ENCODE data around the gene AP5S1. TPM values are rescaled to one million over a fixed set of nuclear protein-coding genes. Genes with fewer than 3 reads are reported as not detected.
A peak's percentile ranks its signal among the peaks of the same experiment; 100 is the strongest.

Gene AP5S1
- total RNA-seq, 1 donor from 2014 or later = 6.1 TPM

GRCh38 chr20:3783511-3784195 lies 36.7 kb upstream of the AP5S1 start:
- no peaks in the 10 kb centered on the region for H3K9me3 ChIP-seq
- peak overlapping the region in 1 of 2 donors; percentile 21 for H3K4me3 ChIP-seq
- no peak for TF ChIP-seq POLR2A (IDR thresholded peaks at IDR 0.05)
- TF ChIP-seq, protein P1, sequence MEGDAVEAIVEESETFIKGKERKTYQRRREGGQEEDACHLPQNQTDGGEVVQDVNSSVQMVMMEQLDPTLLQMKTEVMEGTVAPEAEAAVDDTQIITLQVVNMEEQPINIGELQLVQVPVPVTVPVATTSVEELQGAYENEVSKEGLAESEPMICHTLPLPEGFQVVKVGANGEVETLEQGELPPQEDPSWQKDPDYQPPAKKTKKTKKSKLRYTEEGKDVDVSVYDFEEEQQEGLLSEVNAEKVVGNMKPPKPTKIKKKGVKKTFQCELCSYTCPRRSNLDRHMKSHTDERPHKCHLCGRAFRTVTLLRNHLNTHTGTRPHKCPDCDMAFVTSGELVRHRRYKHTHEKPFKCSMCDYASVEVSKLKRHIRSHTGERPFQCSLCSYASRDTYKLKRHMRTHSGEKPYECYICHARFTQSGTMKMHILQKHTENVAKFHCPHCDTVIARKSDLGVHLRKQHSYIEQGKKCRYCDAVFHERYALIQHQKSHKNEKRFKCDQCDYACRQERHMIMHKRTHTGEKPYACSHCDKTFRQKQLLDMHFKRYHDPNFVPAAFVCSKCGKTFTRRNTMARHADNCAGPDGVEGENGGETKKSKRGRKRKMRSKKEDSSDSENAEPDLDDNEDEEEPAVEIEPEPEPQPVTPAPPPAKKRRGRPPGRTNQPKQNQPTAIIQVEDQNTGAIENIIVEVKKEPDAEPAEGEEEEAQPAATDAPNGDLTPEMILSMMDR (IDR thresholded peaks at IDR 0.05) = no peak
- TF ChIP-seq POLR2AphosphoS5 (IDR thresholded peaks at IDR 0.05; ENCODE audit: insufficient read depth in 1 of 2, low read depth in 1 of 2) = no peak
- peaks cover 67% of the 10 kb centered on the region for H3K4me1 ChIP-seq
- intact Hi-C loops (cut with DNase I) = no loop called here
- peak overlapping the region; percentile 80 for H3K27ac ChIP-seq
- H3K36me3 ChIP-seq = peaks cover 0 to 6% of the 10 kb centered on the region in 2 donors
- peak in 1 of 2 donors; percentile 84 for DNase-seq (ENCODE audit: extremely low spot score in 2 of 2)
- H3K27me3 ChIP-seq = no peaks in the 10 kb centered on the region

- H3K4me1 ChIP-seq = peaks cover 67% of the 10 kb centered on the region
- intact Hi-C loops (cut with DNase I) = no loop called here
These were observed 36.0 kb upstream of the AP5S1 start for GRCh38 chr20:3784216-3784853.

GRCh38 chr20:3784863-3785239 lies 35.5 kb upstream of the AP5S1 start:
- Histone ChIP-seq H3K4me1 (peaks cover 67% of the 10 kb centered on the region), H3K27ac (peak overlapping the region; percentile 80), H3K36me3 (peaks cover 0 to 6% of the 10 kb centered on the region in 2 donors), H3K4me3 (peak overlapping the region; percentile 62 to 68), H3K9me3 (no peaks in the 10 kb centered on the region), H3K27me3 (no peaks in the 10 kb centered on the region)
- intact Hi-C loops (cut with DNase I) = no loop called here
- TF ChIP-seq, protein P1 (IDR thresholded peaks at IDR 0.05) = no peak
- TF ChIP-seq POLR2A (IDR thresholded peaks at IDR 0.05) (no peak), POLR2AphosphoS5 (IDR thresholded peaks at IDR 0.05; ENCODE audit: insufficient read depth in 1 of 2, low read depth in 1 of 2) (no peak)
- DNase-seq (ENCODE audit: extremely low spot score in 2 of 2) = peak in 1 of 2 donors; percentile 80

More at GRCh38 chr20:3784216-3784853, 36.0 kb upstream of the AP5S1 start:
- no peaks in the 10 kb centered on the region for H3K27me3 ChIP-seq
- H3K27ac ChIP-seq = peak overlapping the region; percentile 80
- DNase-seq (ENCODE audit: extremely low spot score in 2 of 2) = peak in 1 of 2 donors; percentile 83
- H3K4me3 ChIP-seq = peak overlapping the region; percentile 21 to 62
- TF ChIP-seq POLR2A (IDR thresholded peaks at IDR 0.05) (no peak), POLR2AphosphoS5 (IDR thresholded peaks at IDR 0.05; ENCODE audit: insufficient read depth in 1 of 2, low read depth in 1 of 2) (no peak)
- TF ChIP-seq, protein P1 (IDR thresholded peaks at IDR 0.05) = no peak
- peaks cover 0 to 6% of the 10 kb centered on the region in 2 donors for H3K36me3 ChIP-seq
- no peaks in the 10 kb centered on the region for H3K9me3 ChIP-seq

- Histone ChIP-seq H3K27ac (peak overlapping the region; percentile 80), H3K27me3 (no peaks in the 10 kb centered on the region), H3K4me1 (peaks cover 67% of the 10 kb centered on the region), H3K36me3 (peaks cover 0 to 6% of the 10 kb centered on the region in 2 donors), H3K9me3 (no peaks in the 10 kb centered on the region), H3K4me3 (peak overlapping the region; percentile 62 to 68)
- TF ChIP-seq POLR2A (IDR thresholded peaks at IDR 0.05) (no peak), POLR2AphosphoS5 (IDR thresholded peaks at IDR 0.05; ENCODE audit: insufficient read depth in 1 of 2, low read depth in 1 of 2) (peak in 1 of 2 donors; percentile 6)
- intact Hi-C loops (cut with DNase I) = loop anchor here (2.0 kb wide), 1 partner anchor 33 kb away; no protein-coding TSS in a partner anchor
- peak in 1 of 2 donors; percentile 87 for DNase-seq (ENCODE audit: extremely low spot score in 2 of 2)
These were observed 34.9 kb upstream of the AP5S1 start for GRCh38 chr20:3785240-3786125.

- DNase-seq (ENCODE audit: extremely low spot score in 2 of 2) = no peak
- TF ChIP-seq, protein P1 (IDR thresholded peaks at IDR 0.05) = no peak
- TF ChIP-seq POLR2A (IDR thresholded peaks at IDR 0.05) (no peak), POLR2AphosphoS5 (IDR thresholded peaks at IDR 0.05; ENCODE audit: insufficient read depth in 1 of 2, low read depth in 1 of 2) (peak in 1 of 2 donors; percentile 41)
- H3K4me3 ChIP-seq = peak overlapping the region; percentile 62 to 68
- intact Hi-C loops (cut with DNase I) = loop anchor here (2.0 kb wide), 1 partner anchor 33 kb away; no protein-coding TSS in a partner anchor
- H3K9me3 ChIP-seq = no peaks in the 10 kb centered on the region
- peaks cover 61% of the 10 kb centered on the region for H3K4me1 ChIP-seq
- peak overlapping the region; percentile 80 for H3K27ac ChIP-seq
- peaks cover 0 to 6% of the 10 kb centered on the region in 2 donors for H3K36me3 ChIP-seq
- H3K27me3 ChIP-seq = no peaks in the 10 kb centered on the region
These were observed 34.2 kb upstream of the AP5S1 start for GRCh38 chr20:3786126-3786484.

All from vagina (tissue), 2 donors.